Dermis lymphatic vessel endothelial cell (primary cell): ENCODE results near the gene FBXW10B. TPM values are rescaled to one million over a fixed set of nuclear protein-coding genes. Genes with fewer than 3 reads are reported as not detected.

Source experiments
- total RNA-seq: library from RNA; depleted of rRNA; stranded (reverse); fragments of >200 nt; gene quantifications from 2 replicates; pipeline ENCODE4 v1.2.1, GENCODE V29; 2014

FBXW10B gene, protein sequence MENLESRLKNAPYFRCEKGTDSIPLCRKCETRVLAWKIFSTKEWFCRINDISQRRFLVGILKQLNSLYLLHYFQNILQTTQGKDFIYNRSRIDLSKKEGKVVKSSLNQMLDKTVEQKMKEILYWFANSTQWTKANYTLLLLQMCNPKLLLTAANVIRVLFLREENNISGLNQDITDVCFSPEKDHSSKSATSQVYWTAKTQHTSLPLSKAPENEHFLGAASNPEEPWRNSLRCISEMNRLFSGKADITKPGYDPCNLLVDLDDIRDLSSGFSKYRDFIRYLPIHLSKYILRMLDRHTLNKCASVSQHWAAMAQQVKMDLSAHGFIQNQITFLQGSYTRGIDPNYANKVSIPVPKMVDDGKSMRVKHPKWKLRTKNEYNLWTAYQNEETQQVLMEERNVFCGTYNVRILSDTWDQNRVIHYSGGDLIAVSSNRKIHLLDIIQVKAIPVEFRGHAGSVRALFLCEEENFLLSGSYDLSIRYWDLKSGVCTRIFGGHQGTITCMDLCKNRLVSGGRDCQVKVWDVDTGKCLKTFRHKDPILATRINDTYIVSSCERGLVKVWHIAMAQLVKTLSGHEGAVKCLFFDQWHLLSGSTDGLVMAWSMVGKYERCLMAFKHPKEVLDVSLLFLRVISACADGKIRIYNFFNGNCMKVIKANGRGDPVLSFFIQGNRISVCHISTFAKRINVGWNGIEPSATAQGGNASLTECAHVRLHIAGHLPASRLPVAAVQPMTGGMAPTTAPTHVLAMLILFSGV
- total RNA-seq, result 0.11 and 0.17 TPM in 2 replicates

DNA sequence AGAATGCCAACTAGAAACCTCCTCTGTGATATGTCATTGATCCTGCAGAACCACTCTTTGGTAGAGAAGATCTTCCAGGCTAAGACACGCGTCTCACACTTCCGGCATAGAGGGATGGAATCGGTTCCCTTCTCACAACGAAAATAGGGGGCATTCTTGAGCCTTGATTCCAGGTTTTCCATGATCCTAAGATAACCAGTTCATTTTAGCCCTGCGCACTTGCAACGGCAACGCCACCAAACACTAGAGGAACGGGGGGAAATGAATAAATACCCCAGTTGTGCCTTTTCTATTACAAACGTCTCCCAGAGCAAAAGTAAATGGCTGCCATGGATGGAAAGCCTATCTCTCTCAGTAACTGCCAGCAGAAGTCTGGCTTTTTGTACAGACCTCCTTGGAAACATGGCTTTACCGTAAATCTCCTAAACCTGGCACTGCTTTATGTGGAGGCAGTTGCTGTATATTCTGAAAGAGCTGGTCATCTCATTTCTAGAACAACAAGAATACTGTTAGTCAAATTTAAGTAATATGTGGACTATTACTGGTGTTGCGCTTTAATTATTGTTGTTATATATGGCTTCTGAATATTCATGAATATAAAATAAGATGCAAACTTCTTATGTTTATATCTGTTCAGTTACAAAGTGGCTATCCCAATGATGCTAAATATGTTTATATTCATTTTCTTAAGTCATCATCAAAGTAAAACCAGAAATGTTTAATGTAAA, at the start of gene FBXW10B:
Gene FBXW10B (minus strand): TSS at position 374 of the 728 bp plus-strand sequence. CDS start 192 bp downstream, at position 182.

Other genes with a start within 250 kb of the FBXW10B start
- 1.2 and 1.5 TPM in 2 replicates for gene CDRT4, start 152.1 kb downstream of the FBXW10B start, total RNA-seq
- gene TVP23C, start 56.2 kb downstream of the FBXW10B start, total RNA-seq, result 18.9 and 19.1 TPM in 2 replicates
- gene TRIM16, start 64.6 kb upstream of the FBXW10B start, total RNA-seq, result 45.6 and 51.6 TPM in 2 replicates
- gene ZNF286A, start 80.0 kb upstream of the FBXW10B start, total RNA-seq, result 17.4 and 45.2 TPM in 2 replicates
- under 0.01 TPM in 1 of 2 replicates, not detected in the other for gene TBC1D26, start 112.6 kb upstream of the FBXW10B start, total RNA-seq